ENCODE results near the gene SFTPB.

SFTPB gene

DNA sequence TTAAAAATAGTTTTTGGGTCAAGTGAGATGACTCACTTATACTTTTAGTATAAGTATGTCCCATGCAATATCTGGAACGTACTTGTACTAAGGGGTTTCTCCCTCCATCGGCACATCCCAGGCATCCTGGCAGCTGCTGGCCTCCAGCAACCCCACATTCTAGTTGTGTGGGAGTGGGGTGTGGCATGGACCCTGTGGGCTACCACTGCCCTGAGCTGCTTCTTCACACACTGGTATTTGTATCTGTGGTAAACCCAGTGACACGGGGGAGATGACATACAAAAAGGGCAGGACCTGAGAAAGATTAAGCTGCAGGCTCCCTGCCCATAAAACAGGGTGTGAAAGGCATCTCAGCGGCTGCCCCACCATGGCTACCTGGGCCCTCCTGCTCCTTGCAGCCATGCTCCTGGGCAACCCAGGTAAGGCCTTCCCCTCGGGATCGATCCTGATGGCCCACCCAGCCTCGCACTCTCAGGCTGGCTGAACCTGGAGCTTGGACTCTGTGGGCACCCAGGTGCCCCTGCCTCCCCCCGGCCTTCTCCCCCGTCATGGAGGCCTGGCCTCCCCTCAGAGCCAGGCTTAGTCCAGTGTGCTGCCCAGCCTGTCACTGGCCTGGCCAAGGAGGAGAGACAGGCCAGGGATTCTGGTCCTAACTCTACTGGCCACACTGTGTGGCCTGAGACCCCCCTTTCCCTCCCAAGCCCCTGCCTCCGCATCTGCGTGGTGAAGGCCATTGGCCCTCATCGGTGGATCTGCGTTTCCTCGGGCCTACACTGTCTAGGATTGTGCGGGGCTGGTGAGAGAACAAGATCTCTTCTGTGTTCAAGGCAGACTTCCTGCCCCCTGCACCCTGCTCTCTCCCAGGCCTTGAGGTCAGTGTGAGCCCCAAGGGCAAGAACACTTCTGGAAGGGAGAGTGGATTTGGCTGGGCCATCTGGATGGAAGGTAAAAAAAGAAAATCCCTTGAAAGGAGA lies 26.3 kb upstream of the SFTPB start, which contains the start of gene GNLY:
GNLY (plus strand) TSS at position 307 of the 974 bp plus-strand sequence; CDS start at position 368, 61 bp downstream.
- ChIA-PET POLR2A (no interaction called here), CTCF (no interaction called here)
- DNase-seq (ENCODE audit: extremely low spot score) = no peak
- TF ChIP-seq, protein P1, sequence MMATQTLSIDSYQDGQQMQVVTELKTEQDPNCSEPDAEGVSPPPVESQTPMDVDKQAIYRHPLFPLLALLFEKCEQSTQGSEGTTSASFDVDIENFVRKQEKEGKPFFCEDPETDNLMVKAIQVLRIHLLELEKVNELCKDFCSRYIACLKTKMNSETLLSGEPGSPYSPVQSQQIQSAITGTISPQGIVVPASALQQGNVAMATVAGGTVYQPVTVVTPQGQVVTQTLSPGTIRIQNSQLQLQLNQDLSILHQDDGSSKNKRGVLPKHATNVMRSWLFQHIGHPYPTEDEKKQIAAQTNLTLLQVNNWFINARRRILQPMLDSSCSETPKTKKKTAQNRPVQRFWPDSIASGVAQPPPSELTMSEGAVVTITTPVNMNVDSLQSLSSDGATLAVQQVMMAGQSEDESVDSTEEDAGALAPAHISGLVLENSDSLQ (IDR thresholded peaks at IDR 0.05) = no peak
- no peak for TF ChIP-seq ARNT (IDR thresholded peaks at IDR 0.05)
- no peak for TF ChIP-seq NFRKB (IDR thresholded peaks at IDR 0.05)
- TF ChIP-seq ELF4 (IDR thresholded peaks at IDR 0.05) = no peak
- TF ChIP-seq FOXA1 (IDR thresholded peaks at IDR 0.05) = no peak
- no peak for TF ChIP-seq SP1 (IDR thresholded peaks at IDR 0.05)
- TF ChIP-seq SUZ12 (IDR thresholded peaks at IDR 0.05) = no peak
- TF ChIP-seq CTBP1 (IDR thresholded peaks at IDR 0.05; ENCODE audit: borderline replicate concordance) = no peak
- TF ChIP-seq FOXM1 (IDR thresholded peaks at IDR 0.05; ENCODE audit: borderline replicate concordance) = no peak
- TF ChIP-seq BHLHE40 (IDR thresholded peaks at IDR 0.05; ENCODE audit: borderline replicate concordance) = no peak
- TF ChIP-seq TARDBP (IDR thresholded peaks at IDR 0.05) = no peak
- no peak for TF ChIP-seq L3MBTL2 (conservative IDR thresholded peaks at IDR 0.05)
- no peak for TF ChIP-seq LEF1 (IDR thresholded peaks at IDR 0.05; ENCODE audit: borderline replicate concordance)
- TF ChIP-seq HDGF (IDR thresholded peaks at IDR 0.05; ENCODE audit: borderline replicate concordance) = no peak
- TF ChIP-seq FOXK2 (IDR thresholded peaks at IDR 0.05) = no peak
- no peak for TF ChIP-seq ZNF384 (IDR thresholded peaks at IDR 0.05)

DNA sequence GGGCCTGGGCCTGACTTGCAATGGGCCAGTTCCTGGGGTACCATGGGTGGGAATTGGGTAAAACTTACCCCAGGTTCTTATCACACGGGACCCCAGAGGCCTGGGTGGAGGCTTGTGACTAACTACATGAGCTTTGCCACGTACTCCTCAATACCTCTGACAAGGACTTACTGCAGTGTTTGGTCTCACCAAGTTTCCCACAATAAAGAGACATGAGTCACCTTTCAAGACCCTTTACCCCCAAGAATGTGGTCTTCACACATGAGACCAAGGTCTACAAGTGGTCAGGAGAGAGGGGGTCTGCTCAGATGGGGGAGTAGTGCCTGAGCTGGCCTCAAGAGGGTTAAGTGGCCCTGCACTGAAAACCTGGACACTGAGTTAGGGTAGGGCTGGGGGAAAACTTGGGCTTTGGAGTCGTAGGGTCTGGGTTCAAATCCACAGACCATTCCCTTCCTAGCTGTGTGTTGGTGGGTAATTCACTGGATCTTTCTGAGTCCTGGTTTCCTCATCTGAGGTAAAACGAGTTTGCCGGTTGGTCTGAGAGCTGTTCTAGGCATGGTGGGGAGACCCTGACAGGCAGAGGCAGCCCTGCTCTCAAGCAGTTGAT lies 24.1 kb upstream of the SFTPB start:
- no peak for DNase-seq (ENCODE audit: extremely low spot score)
- TF ChIP-seq TARDBP (IDR thresholded peaks at IDR 0.05) = no peak
- no peak for TF ChIP-seq LEF1 (IDR thresholded peaks at IDR 0.05; ENCODE audit: borderline replicate concordance)
- no peak for TF ChIP-seq BHLHE40 (IDR thresholded peaks at IDR 0.05; ENCODE audit: borderline replicate concordance)
- TF ChIP-seq SP1 (IDR thresholded peaks at IDR 0.05) = no peak
- no peak for TF ChIP-seq NFRKB (IDR thresholded peaks at IDR 0.05)
- TF ChIP-seq SUZ12 (IDR thresholded peaks at IDR 0.05) = no peak
- no peak for TF ChIP-seq CTBP1 (IDR thresholded peaks at IDR 0.05; ENCODE audit: borderline replicate concordance)
- ChIA-PET CTCF (no interaction called here), POLR2A (no interaction called here)

DNA sequence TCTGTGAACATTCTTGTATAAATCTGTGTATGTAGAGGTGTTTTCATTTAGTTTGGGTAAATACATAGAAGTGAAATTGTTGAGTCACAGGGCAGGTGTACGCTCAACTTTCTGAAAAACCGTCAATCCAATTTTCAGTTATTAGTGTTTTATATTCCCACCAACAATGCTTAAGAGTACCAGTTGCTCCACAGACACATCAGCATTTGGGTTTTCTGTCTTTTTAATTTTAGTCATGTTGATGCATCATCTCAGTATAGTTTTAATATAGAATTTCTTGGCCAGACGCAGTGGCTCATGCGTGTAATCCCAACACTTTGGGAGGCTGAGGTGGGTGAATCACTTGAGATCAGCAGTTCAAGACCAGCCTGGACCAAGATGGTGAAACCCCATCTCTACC lies 22.9 kb upstream of the SFTPB start:
- TF ChIP-seq ELF4 (IDR thresholded peaks at IDR 0.05) (no peak), SUZ12 (IDR thresholded peaks at IDR 0.05) (no peak), L3MBTL2 (conservative IDR thresholded peaks at IDR 0.05) (no peak), FOXA1 (IDR thresholded peaks at IDR 0.05) (no peak), ZNF384 (IDR thresholded peaks at IDR 0.05) (no peak), FOXM1 (IDR thresholded peaks at IDR 0.05; ENCODE audit: borderline replicate concordance) (no peak), ARNT (IDR thresholded peaks at IDR 0.05) (no peak), SP1 (IDR thresholded peaks at IDR 0.05) (no peak), HDGF (IDR thresholded peaks at IDR 0.05; ENCODE audit: borderline replicate concordance) (no peak), TARDBP (IDR thresholded peaks at IDR 0.05) (no peak), LEF1 (IDR thresholded peaks at IDR 0.05; ENCODE audit: borderline replicate concordance) (no peak), BHLHE40 (IDR thresholded peaks at IDR 0.05; ENCODE audit: borderline replicate concordance) (no peak), CTBP1 (IDR thresholded peaks at IDR 0.05; ENCODE audit: borderline replicate concordance) (no peak), NFRKB (IDR thresholded peaks at IDR 0.05) (no peak), FOXK2 (IDR thresholded peaks at IDR 0.05) (no peak)
- TF ChIP-seq, protein P1 (IDR thresholded peaks at IDR 0.05) = no peak
- ChIA-PET POLR2A (no interaction called here), CTCF (no interaction called here)
- no peak for DNase-seq (ENCODE audit: extremely low spot score)

DNA sequence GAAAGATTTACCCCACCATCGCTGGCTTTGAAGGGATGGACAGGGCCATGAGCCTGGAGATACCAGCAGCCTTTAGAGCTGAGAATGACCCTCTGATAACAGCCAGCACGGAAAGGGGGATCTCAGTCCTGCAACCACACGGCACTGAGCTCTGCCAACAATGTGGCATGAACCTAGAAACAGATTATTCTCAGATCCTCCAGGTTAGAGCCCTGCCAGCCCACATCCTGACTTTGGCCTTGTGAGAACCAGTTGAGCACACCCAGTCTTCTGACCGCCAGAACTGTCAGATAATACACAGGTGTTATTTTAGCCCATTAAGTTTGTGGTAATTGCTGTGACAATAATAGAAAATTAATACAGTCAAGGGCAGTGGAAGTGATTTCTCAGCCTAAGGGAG lies 16.8 kb upstream of the SFTPB start:
- ChIA-PET CTCF (no interaction called here), POLR2A (no interaction called here)
- no peak for DNase-seq (ENCODE audit: extremely low spot score)
- no peak for TF ChIP-seq ELF4 (IDR thresholded peaks at IDR 0.05)
- TF ChIP-seq HDGF (IDR thresholded peaks at IDR 0.05; ENCODE audit: borderline replicate concordance) = no peak
- no peak for TF ChIP-seq FOXA1 (IDR thresholded peaks at IDR 0.05)
- no peak for TF ChIP-seq ARNT (IDR thresholded peaks at IDR 0.05)
- TF ChIP-seq, protein P1 (IDR thresholded peaks at IDR 0.05) = no peak
- TF ChIP-seq NFRKB (IDR thresholded peaks at IDR 0.05) = no peak
- TF ChIP-seq LEF1 (IDR thresholded peaks at IDR 0.05; ENCODE audit: borderline replicate concordance) = no peak
- no peak for TF ChIP-seq CTBP1 (IDR thresholded peaks at IDR 0.05; ENCODE audit: borderline replicate concordance)
- no peak for TF ChIP-seq BHLHE40 (IDR thresholded peaks at IDR 0.05; ENCODE audit: borderline replicate concordance)
- no peak for TF ChIP-seq TARDBP (IDR thresholded peaks at IDR 0.05)
- no peak for TF ChIP-seq FOXK2 (IDR thresholded peaks at IDR 0.05)
- no peak for TF ChIP-seq FOXM1 (IDR thresholded peaks at IDR 0.05; ENCODE audit: borderline replicate concordance)
- no peak for TF ChIP-seq L3MBTL2 (conservative IDR thresholded peaks at IDR 0.05)
- TF ChIP-seq SUZ12 (IDR thresholded peaks at IDR 0.05) = no peak
- TF ChIP-seq SP1 (IDR thresholded peaks at IDR 0.05) = no peak
- TF ChIP-seq ZNF384 (IDR thresholded peaks at IDR 0.05) = no peak

DNA sequence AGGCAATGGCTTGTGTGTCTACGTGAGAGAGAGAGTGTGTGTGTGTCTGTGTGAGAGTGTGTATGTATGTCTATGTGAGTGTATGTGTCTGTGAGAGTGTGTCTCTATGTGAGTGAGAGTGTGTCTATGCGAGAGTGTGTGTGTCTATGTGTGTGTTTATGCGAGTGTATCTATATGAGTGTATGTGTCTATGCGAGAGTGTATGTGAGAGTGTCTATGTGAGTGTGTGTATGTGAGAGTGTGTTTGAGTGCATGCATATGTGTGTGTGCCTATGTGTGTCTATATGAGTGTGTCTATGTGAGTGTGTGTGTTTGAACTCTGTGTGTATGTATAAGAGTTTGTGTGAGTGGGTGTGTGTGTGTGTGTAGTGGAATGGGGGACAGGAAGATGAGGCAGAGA lies 16.4 kb upstream of the SFTPB start:
- no peak for TF ChIP-seq HDGF (IDR thresholded peaks at IDR 0.05; ENCODE audit: borderline replicate concordance)
- TF ChIP-seq CTBP1 (IDR thresholded peaks at IDR 0.05; ENCODE audit: borderline replicate concordance) = no peak
- TF ChIP-seq LEF1 (IDR thresholded peaks at IDR 0.05; ENCODE audit: borderline replicate concordance) = no peak
- TF ChIP-seq ARNT (IDR thresholded peaks at IDR 0.05) = no peak
- no peak for TF ChIP-seq SUZ12 (IDR thresholded peaks at IDR 0.05)
- TF ChIP-seq, protein P1 (IDR thresholded peaks at IDR 0.05) = no peak
- DNase-seq (ENCODE audit: extremely low spot score) = no peak
- ChIA-PET CTCF (no interaction called here), POLR2A (no interaction called here)
